GM18858 (cell line): ENCODE data around the gene MGAT5.
A peak's percentile ranks its signal among the peaks of the same experiment; 100 is the strongest.

Source experiments
- ATAC-seq: cut with Tn5 transposase; IDR thresholded peaks from one replicate; pipeline ENCODE4 v1.9.1; 2021; ENCODE audit not compliant: unreplicated experiment

MGAT5 gene

GRCh38 chr2:134325696-134326095 lies 71.8 kb downstream of the MGAT5 start:
- no peak for ATAC-seq

GRCh38 chr2:134327367-134327766 lies 73.5 kb downstream of the MGAT5 start:
- no peak for ATAC-seq

- ATAC-seq = no peak
Observed at GRCh38 chr2:134331081-134331480, 77.2 kb downstream of the MGAT5 start.

- no peak for ATAC-seq
Observed at GRCh38 chr2:134333646-134334189, 79.8 kb downstream of the MGAT5 start.

GRCh38 chr2:134334542-134335353 lies 80.9 kb downstream of the MGAT5 start:
- no peak for ATAC-seq

GRCh38 chr2:134335601-134336000 lies 81.7 kb downstream of the MGAT5 start:
- ATAC-seq = no peak

GRCh38 chr2:134336352-134336751 lies 82.5 kb downstream of the MGAT5 start:
- ATAC-seq = peak; percentile 96

- ATAC-seq = no peak
Observed at GRCh38 chr2:134336921-134337320, 83.0 kb downstream of the MGAT5 start.

- ATAC-seq = no peak
Observed at GRCh38 chr2:134337631-134338030, 83.8 kb downstream of the MGAT5 start.

GRCh38 chr2:134338208-134338607 lies 84.3 kb downstream of the MGAT5 start:
- ATAC-seq = no peak

- no peak for ATAC-seq
Observed at GRCh38 chr2:134341476-134341875, 87.6 kb downstream of the MGAT5 start.

- ATAC-seq = no peak
Observed at GRCh38 chr2:134344954-134345697, 91.3 kb downstream of the MGAT5 start.

- no peak for ATAC-seq
Observed at GRCh38 chr2:134346141-134346540, 92.3 kb downstream of the MGAT5 start.

- no peak for ATAC-seq
Observed at GRCh38 chr2:134347756-134348155, 93.9 kb downstream of the MGAT5 start.

GRCh38 chr2:134348239-134348638 lies 94.4 kb downstream of the MGAT5 start:
- ATAC-seq = no peak

GRCh38 chr2:134348760-134349159 lies 94.9 kb downstream of the MGAT5 start:
- no peak for ATAC-seq

- ATAC-seq = no peak
Observed at GRCh38 chr2:134351016-134351415, 97.1 kb downstream of the MGAT5 start.

- no peak for ATAC-seq
Observed at GRCh38 chr2:134351899-134352298, 98.0 kb downstream of the MGAT5 start.

GRCh38 chr2:134352844-134353243 lies 99.0 kb downstream of the MGAT5 start:
- ATAC-seq = peak; percentile 87

- no peak for ATAC-seq
Observed at GRCh38 chr2:134354611-134355010, 100.7 kb downstream of the MGAT5 start.

- no peak for ATAC-seq
Observed at GRCh38 chr2:134357814-134358213, 103.9 kb downstream of the MGAT5 start.
